HG02981 (cell line): ENCODE measurements around the gene TUFT1.
"Not testable (repeated sequence)": the region's sequence is repeated elsewhere in the genome, so short reads cannot be mapped to it uniquely, and the experiment has no call there.

Source experiments
- ATAC-seq: cut with Tn5 transposase; IDR thresholded peaks from one replicate; pipeline ENCODE4 v1.9.1; 2021; ENCODE audit warnings: mild to moderate bottlenecking, moderate library complexity; ENCODE audit not compliant: unreplicated experiment

The TUFT1 gene

DNA sequence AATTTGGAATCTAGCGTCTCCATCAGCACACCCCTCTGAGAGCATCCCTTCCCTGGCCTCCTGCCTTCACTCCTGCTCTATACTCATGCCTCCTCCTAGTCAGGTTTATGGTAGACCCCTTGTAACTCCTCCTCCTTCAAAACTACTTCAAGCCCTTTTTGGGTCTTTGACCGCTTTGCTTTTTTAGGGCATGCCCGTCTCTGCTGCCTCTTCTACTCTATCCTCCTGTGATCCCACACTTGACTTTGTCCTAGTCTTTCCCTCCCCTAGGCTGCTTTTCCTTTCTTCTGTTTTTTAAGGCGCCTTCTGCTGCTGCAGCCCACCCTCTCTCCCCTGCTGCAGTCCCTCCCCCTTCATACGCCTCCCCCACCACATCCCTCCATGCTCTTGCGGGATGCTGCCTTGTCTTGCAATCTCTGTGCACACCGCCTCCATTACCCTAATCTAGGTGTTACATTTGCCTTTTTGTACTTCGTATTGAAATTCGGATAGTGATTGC, 73.2 kb downstream of the TUFT1 start:
- ATAC-seq = no peak

DNA sequence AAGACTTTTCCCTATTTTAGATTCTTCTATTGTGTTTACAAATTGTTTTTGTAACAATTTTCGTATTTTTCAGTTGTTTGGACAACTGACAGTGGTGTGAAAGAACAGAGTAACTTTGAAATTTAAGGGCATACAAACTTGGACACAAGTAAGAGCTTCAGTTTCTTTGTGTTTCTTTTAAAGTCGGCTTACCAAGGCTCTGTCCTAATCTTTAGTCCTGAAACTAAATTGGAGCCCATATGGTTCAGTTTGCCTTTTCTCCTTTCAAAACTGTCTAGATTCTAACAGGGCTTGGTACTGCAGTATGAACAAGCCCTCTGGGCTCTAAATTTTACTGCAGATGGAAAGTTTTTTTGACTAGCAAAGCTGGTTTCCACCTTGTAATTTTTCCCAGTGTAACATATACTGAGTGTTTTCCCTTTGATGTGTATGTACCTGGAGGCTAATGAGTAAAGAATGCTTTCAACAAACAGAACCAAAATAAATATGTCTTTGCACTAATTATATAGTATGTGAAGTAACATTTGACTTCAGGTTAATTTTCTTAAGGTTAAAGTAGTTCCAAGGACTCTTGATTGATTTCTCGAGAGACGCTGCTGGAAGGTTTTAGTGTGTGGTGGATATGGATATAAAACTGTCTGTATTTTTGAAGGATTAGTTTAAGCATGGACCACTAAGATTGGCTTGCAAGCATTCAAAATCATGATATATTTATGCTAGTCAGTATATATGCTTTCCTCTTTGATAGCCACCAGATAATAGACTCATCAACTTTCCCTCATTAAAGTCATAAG, 75.8 kb downstream of the TUFT1 start:
- ATAC-seq = no peak

DNA sequence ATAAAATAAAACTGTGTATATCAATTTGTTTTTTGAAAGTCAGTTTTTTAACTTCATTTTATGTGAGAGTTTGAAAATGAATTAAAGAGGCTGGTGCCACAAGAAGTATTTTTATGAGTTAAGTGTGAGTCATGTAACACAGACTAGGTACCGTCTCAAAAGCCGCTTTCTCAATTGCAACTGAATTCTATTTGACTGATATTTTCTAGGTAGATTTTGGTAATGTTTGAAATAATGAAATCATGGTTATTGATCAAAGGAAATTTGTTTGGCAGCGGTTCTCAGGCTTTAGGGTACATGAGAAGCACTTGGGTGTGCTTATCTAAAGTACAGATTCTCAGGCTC, 76.4 kb downstream of the TUFT1 start:
- ATAC-seq = no peak

DNA sequence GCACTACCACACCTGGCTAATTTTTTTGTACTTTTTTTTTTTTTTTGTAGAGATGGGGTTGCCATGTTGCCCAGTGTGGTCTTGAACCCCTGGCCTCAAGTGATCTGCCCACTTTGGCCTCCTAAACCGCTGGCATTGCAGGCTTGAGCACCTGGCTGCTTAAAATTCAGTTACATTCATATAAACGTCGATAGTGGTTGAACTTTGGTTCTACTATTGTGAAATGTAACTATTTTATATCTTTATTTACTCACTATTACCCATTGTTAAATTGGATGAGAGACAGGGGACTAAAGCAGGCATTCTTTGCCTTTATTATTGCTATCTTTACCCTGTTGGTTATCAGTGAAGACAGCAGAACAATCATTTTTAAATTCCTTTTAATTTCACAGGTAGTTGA, 77.9 kb downstream of the TUFT1 start:
- no peak for ATAC-seq

DNA sequence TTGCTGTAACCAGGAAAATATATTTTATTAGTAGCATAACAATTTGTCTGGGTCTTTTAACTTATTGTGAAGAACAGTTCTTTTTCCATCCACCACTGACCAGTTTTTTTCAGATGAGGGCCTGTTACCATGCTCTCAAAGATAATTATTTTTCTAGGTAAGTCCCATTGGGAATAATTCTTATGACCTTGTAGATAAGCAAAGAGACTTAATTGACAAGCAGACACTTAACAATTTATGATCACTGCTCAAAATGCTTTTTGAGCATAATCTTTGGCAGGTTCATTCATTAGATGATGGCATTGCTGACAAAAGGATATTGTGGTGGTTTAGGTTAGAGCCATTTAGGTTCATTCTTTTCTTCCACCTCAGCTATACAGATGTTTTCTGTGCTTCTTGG, 78.4 kb downstream of the TUFT1 start:
- no peak for ATAC-seq

DNA sequence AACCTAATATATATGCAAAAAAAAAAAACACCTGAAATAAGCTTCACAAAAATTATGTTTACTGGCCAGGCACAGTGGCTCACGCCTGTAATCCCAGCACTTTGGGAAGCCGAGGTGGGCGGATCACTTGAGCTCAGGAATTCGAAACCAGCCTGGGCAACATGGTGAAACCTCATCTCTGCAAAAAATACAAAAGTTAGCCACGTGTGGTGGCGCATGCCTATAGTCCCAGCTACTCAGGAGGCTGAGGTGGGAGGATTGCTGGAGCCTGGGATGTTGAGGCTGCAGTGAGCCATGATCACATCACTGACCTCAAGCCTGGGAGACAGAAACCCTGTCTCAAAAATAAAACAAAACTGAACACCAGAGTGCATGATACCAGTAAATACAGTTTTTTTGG, 78.9 kb downstream of the TUFT1 start:
- not testable (repeated sequence) for ATAC-seq

DNA sequence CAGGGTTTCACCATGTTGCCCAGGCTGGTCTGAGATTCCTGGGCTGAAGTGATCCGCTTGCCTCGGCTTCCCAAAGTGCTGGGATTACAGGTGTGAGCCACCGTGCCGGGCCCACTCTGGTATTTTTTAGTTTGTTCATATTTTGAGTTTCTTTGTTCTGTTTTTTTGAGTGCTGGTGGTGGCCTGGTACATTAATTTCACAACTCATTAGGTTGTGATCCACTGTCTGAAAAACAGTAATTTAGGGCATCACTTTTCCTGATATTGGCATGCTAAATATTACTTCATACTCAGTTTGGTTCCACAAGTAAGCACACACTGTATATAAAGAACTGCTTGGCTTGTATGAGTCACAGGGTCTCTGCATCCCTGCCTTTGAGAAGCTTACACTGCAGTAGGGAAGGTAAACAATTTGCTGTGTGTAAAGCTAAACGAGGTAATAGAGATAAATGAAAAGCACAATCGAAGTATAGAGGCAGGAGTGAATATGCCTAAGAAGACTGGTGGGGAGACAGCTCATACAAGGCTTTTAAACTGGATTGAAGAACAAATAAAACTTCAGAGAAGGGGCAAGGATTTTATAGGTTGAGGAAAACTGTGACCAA, 79.5 kb downstream of the TUFT1 start:
- ATAC-seq = no peak

DNA sequence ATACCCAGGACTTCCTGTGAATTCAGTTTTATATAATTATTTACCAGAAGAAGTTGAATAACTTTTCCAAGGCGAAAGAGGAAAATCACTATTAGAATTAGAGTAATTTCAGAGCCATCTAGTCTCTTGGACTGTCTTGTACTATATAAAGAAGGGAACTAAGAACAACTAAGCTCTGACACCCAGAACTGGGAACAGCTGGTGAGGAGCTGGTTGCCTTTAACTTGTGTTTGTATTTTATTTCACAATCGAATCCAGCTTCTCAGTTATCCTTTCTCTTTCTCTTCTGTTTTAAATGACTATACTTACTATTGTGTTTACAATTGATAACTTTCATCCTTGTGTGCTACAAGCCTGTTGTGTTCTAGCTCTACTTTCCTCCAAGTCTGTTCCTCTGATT, 80.2 kb downstream of the TUFT1 start:
- ATAC-seq = no peak

DNA sequence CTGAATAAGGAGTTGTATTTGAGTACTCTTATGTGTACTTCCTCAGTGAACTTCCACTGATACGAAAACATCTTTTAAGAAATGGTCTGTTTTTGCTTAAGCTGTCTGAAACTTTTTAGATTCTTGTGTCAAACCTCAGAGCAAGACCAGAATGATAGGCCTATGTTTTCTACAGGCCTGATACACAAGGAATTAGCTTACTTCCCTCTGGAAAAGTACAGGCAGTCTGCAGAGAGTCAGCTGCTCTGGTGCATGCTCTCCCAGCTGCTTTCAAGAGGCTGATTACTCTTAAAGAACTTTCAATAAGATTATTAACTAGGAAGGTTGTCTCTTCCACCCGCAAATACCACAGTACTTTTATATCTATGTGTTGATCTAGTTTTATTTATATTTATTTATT, 81.2 kb downstream of the TUFT1 start:
- ATAC-seq = no peak

DNA sequence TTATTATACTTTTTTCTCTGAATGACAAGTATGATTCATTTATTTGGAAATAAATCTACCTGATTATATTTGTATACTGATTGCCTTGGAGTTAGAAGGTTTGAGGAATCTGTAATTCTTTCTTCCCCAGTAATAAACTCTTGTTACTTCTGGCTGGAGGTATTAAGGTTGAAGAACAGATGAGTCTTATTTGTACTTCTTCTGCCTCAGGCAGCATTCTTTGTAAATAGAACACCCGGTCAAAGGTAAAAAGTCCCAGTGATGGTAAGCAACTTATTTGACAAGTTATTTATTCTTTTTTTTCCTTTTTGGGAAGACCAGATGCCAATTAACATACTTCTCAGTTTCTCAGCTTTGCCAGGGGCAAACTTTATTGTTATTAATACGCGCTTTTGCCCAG, 84.7 kb downstream of the TUFT1 start:
- no peak for ATAC-seq

DNA sequence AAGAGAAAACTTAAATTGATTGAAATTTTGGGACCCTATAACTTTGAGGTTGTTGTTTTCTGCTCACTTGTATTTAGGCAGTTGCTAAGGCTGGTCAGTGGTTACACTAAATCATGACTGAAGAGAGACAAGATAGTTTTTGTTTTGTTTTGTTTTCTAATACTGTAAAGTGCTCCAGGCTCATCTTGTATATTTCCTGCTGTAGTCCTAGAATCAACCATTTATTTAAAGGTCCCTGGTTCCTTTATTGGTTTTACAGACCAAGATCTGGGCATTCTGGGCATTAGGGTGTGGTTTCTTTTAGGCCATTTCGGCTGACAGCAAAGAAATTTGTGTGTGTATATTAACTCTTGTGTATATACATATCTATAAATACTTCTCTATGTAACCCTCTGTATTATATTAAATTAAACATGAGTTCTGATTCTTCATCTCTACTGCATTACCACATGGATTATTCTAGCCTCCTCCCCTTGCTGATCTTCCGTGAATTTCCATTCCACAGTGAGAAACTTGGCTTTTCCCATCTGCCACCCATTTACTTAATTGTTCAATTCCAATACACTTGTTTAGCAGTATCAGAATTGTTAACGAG, 86.7 kb downstream of the TUFT1 start:
- ATAC-seq = no peak

DNA sequence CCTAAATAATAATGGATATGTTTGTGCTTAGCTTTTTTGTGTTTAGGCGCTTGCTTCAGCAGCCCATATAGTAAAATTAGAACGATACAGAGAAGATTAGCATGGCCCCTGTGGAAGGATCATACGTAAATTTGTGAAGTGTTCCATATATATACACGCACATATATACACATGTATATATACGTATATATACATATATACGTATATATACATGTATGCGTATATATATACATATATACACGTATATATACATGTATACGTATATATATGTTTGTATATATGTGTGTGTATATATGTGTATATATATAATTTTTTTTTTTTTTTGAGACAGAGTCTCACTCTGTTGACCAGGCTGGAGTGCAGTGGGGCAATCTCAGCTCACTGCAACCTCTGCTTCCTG, 89.2 kb downstream of the TUFT1 start:
- no peak for ATAC-seq
